ENCODE results near the gene ESRP2.

GRCh38 chr16:68265078-68265920, 29.4 kb upstream of the ESRP2 start:
- peak; percentile 46 for TF ChIP-seq POLR2A (IDR thresholded peaks at IDR 0.05)
- no peak for TF ChIP-seq CTCF (IDR thresholded peaks at IDR 0.05)
- TF ChIP-seq EP300 (IDR thresholded peaks at IDR 0.05; ENCODE audit: low read depth), result no peak
